Uterus (tissue), 2 donors: ENCODE results near the gene ITGB5.

Experiments
- CTCF ChIP-seq, 4 experiments: fragments of 200-600 bp in 2 of 4; fragments of 450-650 bp in 2 of 4; sonication (generic) in 2 of 4; IDR thresholded peaks; one replicate each; pipeline ENCODE4 v1.5.1; 2016 to 2019; ENCODE audit warnings: antibody characterized with exemption in 4 of 4, mild to moderate bottlenecking in 2 of 4, moderate library complexity in 1 of 4
- POLR2A ChIP-seq, 2 donors: fragments of 450-650 bp; IDR thresholded peaks; one replicate each; pipeline ENCODE4 v1.6.1; 2016; ENCODE audit warnings: antibody characterized with exemption in 2 of 2, mild to moderate bottlenecking in 1 of 2, moderate library complexity in 1 of 2

- no peak for TF ChIP-seq POLR2A (IDR thresholded peaks at IDR 0.05)
- no peak for TF ChIP-seq CTCF (IDR thresholded peaks at IDR 0.05)
Observed at GRCh38 chr3:124714223-124714853, 172.8 kb downstream of the ITGB5 start.
